Mesodermal cell (in vitro differentiated cells): Measurements from ENCODE around the gene LGI4.
"Not testable (repeated sequence)": the region's sequence is repeated elsewhere in the genome, so short reads cannot be mapped to it uniquely, and the experiment has no call there.

ENCODE experiments used
- H3K27ac ChIP-seq: 2 replicates; pipeline ENCODE4 v1.7.0; 2013; ENCODE audit warnings: mild to moderate bottlenecking, low read depth, low read length, moderate library complexity; ENCODE audit not compliant: severe bottlenecking
- H3K36me3 ChIP-seq: 2 replicates; pipeline ENCODE4 v1.7.1; 2013; ENCODE audit warnings: mild to moderate bottlenecking, low read length, moderate library complexity; ENCODE audit not compliant: control insufficient read depth, insufficient read depth
- H3K4me1 ChIP-seq: one replicate; pipeline ENCODE4 v1.7.1; 2013; ENCODE audit warnings: mild to moderate bottlenecking, low read length; ENCODE audit not compliant: insufficient read depth, control insufficient read depth, poor library complexity, severe bottlenecking
- H3K4me3 ChIP-seq: 2 replicates; pipeline ENCODE4 v1.7.0; 2013; ENCODE audit warnings: low read length, control low read depth, mild to moderate bottlenecking; ENCODE audit not compliant: insufficient read depth, poor library complexity, severe bottlenecking; ENCODE audit errors: extremely low read depth
- H3K9me3 ChIP-seq: 2 replicates; pipeline ENCODE4 v1.7.1; 2013; ENCODE audit warnings: mild to moderate bottlenecking, low read length, moderate library complexity; ENCODE audit not compliant: control insufficient read depth
- WGBS, 2 experiments: methylation state at CpG; one replicate each; pipeline ENCODE4 v1.1.5; 2013; ENCODE audit warnings: missing lambda C conversion rate in 2 of 2; ENCODE audit not compliant: insufficient coverage in 2 of 2; 5-methylcytosine and 5-hydroxymethylcytosine counted together

The LGI4 gene

GRCh38 chr19:35159606-35160005, 24.7 kb upstream of the LGI4 start:
- peaks cover 29% of the 10 kb centered on the region for H3K9me3 ChIP-seq
- peaks cover 4% of the 10 kb centered on the region for H3K4me1 ChIP-seq
- 96 to 98% methylated on average over 5 to 7 of the region's 8 CpGs for WGBS, 2 experiments
- H3K4me3 ChIP-seq, result no peak overlapping the region
- no peak overlapping the region for H3K27ac ChIP-seq
- peaks cover 80% of the 10 kb centered on the region for H3K36me3 ChIP-seq

- peaks cover 11% of the 10 kb centered on the region for H3K9me3 ChIP-seq
- H3K27ac ChIP-seq, result no peak overlapping the region
- WGBS, 2 experiments, result 93 to 94% methylated on average over 3 of the region's 4 CpGs
- H3K4me3 ChIP-seq, result no peak overlapping the region
- peaks cover 58% of the 10 kb centered on the region for H3K36me3 ChIP-seq
- H3K4me1 ChIP-seq, result peaks cover 10% of the 10 kb centered on the region
Measured at GRCh38 chr19:35157431-35157830, 22.6 kb upstream of the LGI4 start.

- Histone ChIP-seq H3K36me3 (peaks cover 50% of the 10 kb centered on the region), H3K9me3 (peaks cover 3% of the 10 kb centered on the region), H3K4me3 (no peak overlapping the region), H3K4me1 (peaks cover 10% of the 10 kb centered on the region), H3K27ac (no peak overlapping the region)
- 89 to 95% methylated on average over 6 to 7 of the region's 7 CpGs for WGBS, 2 experiments
Measured at GRCh38 chr19:35156673-35157014, 21.8 kb upstream of the LGI4 start.

GRCh38 chr19:35155981-35156672, 21.3 kb upstream of the LGI4 start:
- 97 to 98% methylated on average over 3 to 4 of the region's 6 CpGs for WGBS, 2 experiments
- Histone ChIP-seq H3K4me3 (peak overlapping the region; percentile 66), H3K4me1 (peaks cover 10% of the 10 kb centered on the region), H3K36me3 (peaks cover 45% of the 10 kb centered on the region), H3K9me3 (no peaks in the 10 kb centered on the region), H3K27ac (no peak overlapping the region)

- Histone ChIP-seq H3K27ac (no peak overlapping the region), H3K36me3 (peaks cover 38% of the 10 kb centered on the region), H3K9me3 (no peaks in the 10 kb centered on the region), H3K4me3 (peak overlapping the region; percentile 66), H3K4me1 (peaks cover 10% of the 10 kb centered on the region)
- WGBS, 2 experiments, result 17 to 26% methylated on average over 17 of the region's 17 CpGs
Measured at GRCh38 chr19:35155441-35155840, 20.6 kb upstream of the LGI4 start.

GRCh38 chr19:35154525-35155406, 19.9 kb upstream of the LGI4 start, which contains the start of gene FXYD5:
Gene FXYD5 (plus strand): TSS chr19:35154735. CDS start chr19:35155551, 816 bp downstream.
- Histone ChIP-seq H3K9me3 (no peaks in the 10 kb centered on the region), H3K36me3 (peaks cover 31% of the 10 kb centered on the region), H3K27ac (peak within 1 kb of the TSS; percentile 43), H3K4me1 (peaks cover 10% of the 10 kb centered on the region), H3K4me3 (peak within 1 kb of the TSS; percentile 66)
- WGBS, 2 experiments, result 0 to 2% methylated on average over 25 to 31 of the region's 49 CpGs

- H3K4me3 ChIP-seq, result peak overlapping the region; percentile 66
- 2 to 3% methylated on average over 26 to 28 of the region's 36 CpGs for WGBS, 2 experiments
Measured at GRCh38 chr19:35153701-35154524, 19.1 kb upstream of the LGI4 start.

GRCh38 chr19:35153129-35153522, 18.3 kb upstream of the LGI4 start:
- H3K4me3 ChIP-seq, H3K27ac ChIP-seq, H3K4me1 ChIP-seq, H3K9me3 ChIP-seq: not testable (repeated sequence)
- peaks cover 17% of the 10 kb centered on the region for H3K36me3 ChIP-seq
- WGBS, 2 experiments, result 89 to 91% methylated on average over 9 to 10 of the region's 10 CpGs

More at GRCh38 chr19:35153701-35154524, 19.1 kb upstream of the LGI4 start:
- Histone ChIP-seq H3K4me1 (peaks cover 10% of the 10 kb centered on the region), H3K27ac (no peak overlapping the region), H3K36me3 (peaks cover 23% of the 10 kb centered on the region), H3K9me3 (no peaks in the 10 kb centered on the region)

- Histone ChIP-seq H3K9me3 (no peaks in the 10 kb centered on the region), H3K36me3 (peaks cover under 1% of the 10 kb centered on the region), H3K27ac (no peak overlapping the region), H3K4me3 (no peak overlapping the region), H3K4me1 (peaks cover 10% of the 10 kb centered on the region)
- WGBS, 2 experiments, result 85 to 86% methylated on average over 17 to 18 of the region's 20 CpGs
Measured at GRCh38 chr19:35151273-35152065, 16.6 kb upstream of the LGI4 start.

- WGBS, 2 experiments, result 80 to 82% methylated on average over 2 of the region's 2 CpGs
- Histone ChIP-seq H3K4me1 (peaks cover 5% of the 10 kb centered on the region), H3K4me3 (no peak overlapping the region), H3K9me3 (no peaks in the 10 kb centered on the region), H3K36me3 (no peaks in the 10 kb centered on the region), H3K27ac (no peak overlapping the region)
Measured at GRCh38 chr19:35150445-35150844, 15.6 kb upstream of the LGI4 start.
